Measurements from ENCODE around the gene CENATAC. TPM values are rescaled to one million over a fixed set of nuclear protein-coding genes. Genes with fewer than 3 reads are reported as not detected.
A peak's percentile ranks its signal among the peaks of the same experiment; 100 is the strongest.
"Not testable (repeated sequence)": the region's sequence is repeated elsewhere in the genome, so short reads cannot be mapped to it uniquely, and the experiment has no call there.

Gene CENATAC
- total RNA-seq, 4 donors from 2014 or later: 66.4 to 192 (median 105) TPM

DNA sequence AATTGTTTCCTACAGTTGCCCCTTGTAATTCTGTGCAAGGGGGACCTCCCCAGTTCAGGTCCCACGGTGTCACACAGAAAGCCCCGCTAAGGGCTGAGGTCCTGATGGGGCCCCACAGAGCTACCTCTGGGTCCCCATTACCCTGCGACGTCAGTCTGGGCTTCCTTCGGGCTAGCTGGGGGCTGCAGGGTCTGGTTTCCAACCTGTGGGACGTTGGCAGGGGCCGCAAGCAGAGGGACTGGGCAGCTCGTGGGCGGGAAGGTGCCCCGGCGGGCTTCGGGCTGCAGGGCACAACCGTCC lies 32.0 kb downstream of the CENATAC start:
- peak overlapping the region; percentile 68 to 81 (median 74) for H3K4me3 ChIP-seq
- DNase-seq: no peak
- H3K9me3 ChIP-seq: no peaks in the 10 kb centered on the region
- TF ChIP-seq, protein P1, sequence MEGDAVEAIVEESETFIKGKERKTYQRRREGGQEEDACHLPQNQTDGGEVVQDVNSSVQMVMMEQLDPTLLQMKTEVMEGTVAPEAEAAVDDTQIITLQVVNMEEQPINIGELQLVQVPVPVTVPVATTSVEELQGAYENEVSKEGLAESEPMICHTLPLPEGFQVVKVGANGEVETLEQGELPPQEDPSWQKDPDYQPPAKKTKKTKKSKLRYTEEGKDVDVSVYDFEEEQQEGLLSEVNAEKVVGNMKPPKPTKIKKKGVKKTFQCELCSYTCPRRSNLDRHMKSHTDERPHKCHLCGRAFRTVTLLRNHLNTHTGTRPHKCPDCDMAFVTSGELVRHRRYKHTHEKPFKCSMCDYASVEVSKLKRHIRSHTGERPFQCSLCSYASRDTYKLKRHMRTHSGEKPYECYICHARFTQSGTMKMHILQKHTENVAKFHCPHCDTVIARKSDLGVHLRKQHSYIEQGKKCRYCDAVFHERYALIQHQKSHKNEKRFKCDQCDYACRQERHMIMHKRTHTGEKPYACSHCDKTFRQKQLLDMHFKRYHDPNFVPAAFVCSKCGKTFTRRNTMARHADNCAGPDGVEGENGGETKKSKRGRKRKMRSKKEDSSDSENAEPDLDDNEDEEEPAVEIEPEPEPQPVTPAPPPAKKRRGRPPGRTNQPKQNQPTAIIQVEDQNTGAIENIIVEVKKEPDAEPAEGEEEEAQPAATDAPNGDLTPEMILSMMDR (IDR thresholded peaks at IDR 0.05): no peak
- TF ChIP-seq POLR2A (IDR thresholded peaks at IDR 0.05): no peak
- H3K27me3 ChIP-seq: no peaks in the 10 kb centered on the region
- peak overlapping the region; percentile 86 to 93 (median 88) for H3K27ac ChIP-seq
- H3K4me1 ChIP-seq: peaks cover 0 to 38% (median 4%) of the 10 kb centered on the region in 4 donors
- H3K36me3 ChIP-seq: peaks cover 0 to 20% (median 0%) of the 10 kb centered on the region in 3 donors

DNA sequence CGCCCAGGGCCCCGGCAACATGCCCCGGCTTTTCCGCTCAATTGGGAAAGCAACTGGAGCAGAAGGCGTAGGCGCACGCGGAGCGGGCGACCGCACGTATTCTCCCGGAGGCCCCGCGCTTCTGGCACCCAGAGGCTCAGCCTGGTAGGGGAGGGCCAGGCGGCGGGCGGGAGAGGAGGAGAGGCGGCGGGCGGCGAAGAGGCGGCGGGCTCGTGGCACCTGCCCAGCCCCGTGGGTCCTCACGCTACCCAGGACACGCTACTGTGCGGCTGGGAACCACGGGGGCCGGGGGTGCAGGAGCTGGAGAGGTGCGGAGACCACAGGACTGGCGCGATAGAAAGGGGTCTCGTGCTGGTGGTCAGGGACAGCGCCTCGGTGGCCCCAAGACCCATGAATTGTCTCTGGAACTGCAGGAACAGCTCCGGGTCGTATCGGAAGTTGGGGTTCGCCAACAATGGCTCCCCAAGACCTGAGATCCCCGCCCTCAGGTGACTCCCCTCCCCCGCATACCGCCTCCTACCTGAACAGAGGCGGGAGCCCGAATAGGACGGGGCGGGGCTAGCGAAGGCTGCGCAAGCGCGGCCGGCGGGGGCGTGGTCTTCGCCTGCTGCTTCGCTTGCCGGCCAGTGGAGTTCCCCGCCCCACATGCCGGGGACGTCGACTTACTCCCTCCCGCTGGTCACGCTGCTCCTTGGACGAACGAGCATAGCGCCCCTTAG lies 32.5 kb downstream of the CENATAC start, which contains the start of gene SLC37A4:
Gene SLC37A4 (minus strand): TSS at position 549 of the 719 bp plus-strand sequence.
- peak; percentile 51 to 85 for TF ChIP-seq POLR2A (IDR thresholded peaks at IDR 0.05)
- TF ChIP-seq, protein P1 (IDR thresholded peaks at IDR 0.05): peak in 4 of 6 experiments; percentile 95 to 99 (median 97)
- Histone ChIP-seq H3K4me1 (peaks cover 0 to 33% (median 4%) of the 10 kb centered on the region in 4 donors), H3K4me3 (peak within 1 kb of the TSS; percentile 68 to 81 (median 74)), H3K36me3 (peaks cover 0 to 14% (median 0%) of the 10 kb centered on the region in 3 donors), H3K27me3 (no peaks in the 10 kb centered on the region), H3K27ac (peak within 1 kb of the TSS; percentile 86 to 93 (median 88)), H3K9me3 (no peaks in the 10 kb centered on the region)
- peak; percentile 98 to 100 (median 100) for DNase-seq

DNA sequence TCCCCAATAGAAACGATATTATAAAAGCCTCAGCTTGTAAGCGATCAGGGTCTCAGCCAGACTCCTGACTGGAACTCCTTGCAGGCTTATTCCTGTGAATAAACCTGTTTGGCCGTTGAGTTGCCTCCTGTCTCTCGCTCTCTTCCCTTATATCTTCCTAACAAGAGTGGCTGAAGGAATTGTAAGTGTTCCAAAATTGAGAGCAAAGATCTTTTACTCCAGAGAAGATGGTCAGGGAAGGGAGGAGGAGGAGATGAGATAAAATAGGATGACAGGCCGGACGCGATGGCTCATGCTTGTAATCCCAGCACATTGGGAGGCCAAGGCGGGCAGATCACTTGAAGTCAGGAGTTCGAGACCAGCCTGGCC lies 34.0 kb downstream of the CENATAC start:
- Histone ChIP-seq H3K36me3 (peaks cover 0 to 3% (median 0%) of the 10 kb centered on the region in 3 donors), H3K4me1 (peaks cover 0 to 20% (median 4%) of the 10 kb centered on the region in 4 donors), H3K4me3 (no peak overlapping the region), H3K27me3 (no peaks in the 10 kb centered on the region), H3K9me3 (no peaks in the 10 kb centered on the region), H3K27ac (no peak overlapping the region)
- no peak for DNase-seq
- TF ChIP-seq POLR2A (IDR thresholded peaks at IDR 0.05): no peak
- TF ChIP-seq, protein P1 (IDR thresholded peaks at IDR 0.05): no peak

DNA sequence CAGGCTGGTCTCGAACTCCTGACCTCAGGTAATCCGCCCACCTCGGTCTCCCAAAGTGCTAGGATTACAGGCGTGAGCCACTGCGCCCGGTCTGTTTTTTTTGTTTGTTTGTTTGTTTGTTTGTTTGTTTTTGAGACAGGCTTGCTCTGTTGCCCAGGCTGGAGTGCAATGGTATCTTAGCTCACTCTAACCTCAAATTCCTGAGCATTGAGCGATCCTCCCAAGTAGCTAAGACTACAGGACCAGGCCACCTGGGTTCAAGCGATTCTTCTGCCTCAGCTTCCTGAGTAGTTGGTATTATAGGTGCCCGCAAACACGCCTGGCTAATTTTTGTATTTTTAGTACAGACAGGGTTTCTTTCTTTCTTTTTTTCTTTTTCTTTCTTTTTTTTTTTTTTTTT lies 35.5 kb downstream of the CENATAC start:
- not testable (repeated sequence) for H3K9me3 ChIP-seq, H3K4me3 ChIP-seq, H3K27ac ChIP-seq, H3K36me3 ChIP-seq, DNase-seq, H3K27me3 ChIP-seq
- peaks cover 0 to 17% (median 4%) of the 10 kb centered on the region in 4 donors for H3K4me1 ChIP-seq

DNA sequence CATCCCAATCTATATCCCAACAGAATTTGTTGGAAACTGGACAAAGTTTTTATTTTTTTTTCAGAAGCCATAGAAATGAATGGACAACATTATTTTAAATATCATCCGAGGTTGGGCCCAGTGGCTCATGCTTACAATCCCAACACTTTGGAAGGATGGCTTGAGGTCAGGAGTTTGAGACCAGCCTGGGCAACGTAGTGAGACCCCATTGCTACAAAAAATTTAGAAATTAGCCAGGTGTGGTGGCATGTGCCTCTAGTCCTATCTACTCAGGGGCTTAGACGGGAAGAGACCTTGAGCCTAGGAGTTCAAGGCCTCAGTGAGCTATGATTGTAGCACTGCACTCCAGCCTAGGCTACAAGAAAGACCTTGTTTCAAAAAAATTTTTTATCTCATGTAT lies 36.9 kb downstream of the CENATAC start:
- Histone ChIP-seq H3K4me3 (no peak overlapping the region), H3K9me3 (no peaks in the 10 kb centered on the region), H3K36me3 (no peaks in the 10 kb centered on the region), H3K4me1 (peaks cover 0 to 9% (median 0%) of the 10 kb centered on the region in 4 donors), H3K27ac (no peak overlapping the region), H3K27me3 (no peaks in the 10 kb centered on the region)
- TF ChIP-seq POLR2A (IDR thresholded peaks at IDR 0.05): no peak
- TF ChIP-seq, protein P1 (IDR thresholded peaks at IDR 0.05): no peak
- DNase-seq: no peak

DNA sequence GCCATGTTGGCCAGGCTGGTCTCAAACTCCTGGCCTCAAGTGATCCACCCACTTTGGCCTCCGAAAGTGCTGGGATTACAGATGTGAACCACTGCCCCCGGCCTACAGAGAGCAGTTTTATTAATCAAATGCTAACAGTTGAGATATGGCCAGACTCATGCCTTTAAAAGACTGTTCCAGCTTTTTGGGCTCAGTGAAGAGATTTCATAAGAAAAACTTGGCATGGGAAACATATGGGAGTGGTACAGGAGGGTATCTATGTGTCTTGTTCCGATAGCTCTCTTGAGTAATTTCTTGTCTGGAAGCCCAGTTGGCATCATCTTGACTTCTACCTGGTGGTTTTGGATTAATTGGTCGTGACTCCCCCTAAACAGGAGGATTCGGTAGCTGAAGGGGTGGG lies 40.9 kb downstream of the CENATAC start:
- TF ChIP-seq POLR2A (IDR thresholded peaks at IDR 0.05): no peak
- TF ChIP-seq, protein P1 (IDR thresholded peaks at IDR 0.05): no peak
- Histone ChIP-seq H3K9me3 (no peaks in the 10 kb centered on the region), H3K27ac (no peak overlapping the region), H3K4me1 (no peaks in the 10 kb centered on the region), H3K36me3 (no peaks in the 10 kb centered on the region), H3K27me3 (no peaks in the 10 kb centered on the region), H3K4me3 (no peak overlapping the region)
- DNase-seq: no peak

DNA sequence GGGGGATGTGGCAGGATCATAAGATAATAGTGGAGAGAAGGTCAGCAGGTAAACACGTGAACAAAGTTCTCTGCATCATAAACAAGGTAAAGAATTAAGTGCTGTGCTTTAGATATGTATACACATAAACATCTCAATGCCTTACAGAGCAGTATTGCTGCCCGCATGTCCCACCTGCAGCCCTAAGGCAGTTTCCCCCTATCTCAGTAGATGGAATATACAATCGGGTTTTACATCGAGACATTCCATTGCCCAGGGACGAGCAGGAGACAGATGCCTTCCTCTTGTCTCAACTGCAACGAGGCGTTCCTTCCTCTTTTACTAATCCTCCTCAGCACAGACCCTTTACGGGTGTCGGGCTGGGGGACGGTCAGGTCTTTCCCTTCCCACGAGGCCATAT lies 41.5 kb downstream of the CENATAC start:
- H3K27ac ChIP-seq, H3K27me3 ChIP-seq, H3K36me3 ChIP-seq, DNase-seq, H3K9me3 ChIP-seq, H3K4me3 ChIP-seq, H3K4me1 ChIP-seq: not testable (repeated sequence)
